GM20431 (cell line): Measurements from ENCODE around the gene AGO3.
"Not testable (repeated sequence)": the region's sequence is repeated elsewhere in the genome, so short reads cannot be mapped to it uniquely, and the experiment has no call there.

Experiments
- in situ Hi-C: fragments of 300-500 bp; cut with MseI, MboI; formaldehyde crosslinking; loops from one replicate; pipeline ENCODE4 v1.15.0; 2020; ENCODE audit warnings: low sequenced_read_pairs; ENCODE audit not compliant: unreplicated experiment

Gene AGO3

GRCh38 chr1:35930593-35931445 lies at the start of gene AGO3:
TSS of gene AGO3 (plus strand) at chr1:35931105. CDS start at chr1:35931427, 322 bp downstream.
- in situ Hi-C loops: no loop called here

GRCh38 chr1:35881850-35882273 lies 49.0 kb upstream of the AGO3 start:
- in situ Hi-C loops: no loop called here

GRCh38 chr1:35882586-35882944 lies 48.3 kb upstream of the AGO3 start:
- in situ Hi-C loops: no loop called here

GRCh38 chr1:35882945-35883634 lies 47.8 kb upstream of the AGO3 start, which contains the start of gene AGO1:
TSS of gene AGO1 (plus strand) at chr1:35883209. CDS start at chr1:35883422, 213 bp downstream.
- in situ Hi-C loops: no loop called here

- in situ Hi-C loops: no loop called here
These were observed 47.2 kb upstream of the AGO3 start for GRCh38 chr1:35883635-35884101.

- in situ Hi-C loops: no loop called here
These were observed 46.0 kb upstream of the AGO3 start for GRCh38 chr1:35884934-35885333.

GRCh38 chr1:35885961-35886558 lies 44.8 kb upstream of the AGO3 start:
- in situ Hi-C loops: no loop called here

GRCh38 chr1:35886577-35887431 lies 44.1 kb upstream of the AGO3 start:
- in situ Hi-C loops: no loop called here

- in situ Hi-C loops: no loop called here
These were observed 43.4 kb upstream of the AGO3 start for GRCh38 chr1:35887508-35887907.

GRCh38 chr1:35888255-35888654 lies 42.6 kb upstream of the AGO3 start:
- in situ Hi-C loops: no loop called here

GRCh38 chr1:35888981-35889380 lies 41.9 kb upstream of the AGO3 start:
- in situ Hi-C loops: not testable (repeated sequence)

GRCh38 chr1:35893051-35893879 lies 37.6 kb upstream of the AGO3 start:
- in situ Hi-C loops: no loop called here

- in situ Hi-C loops: no loop called here
These were observed 36.7 kb upstream of the AGO3 start for GRCh38 chr1:35894183-35894582.

GRCh38 chr1:35894656-35895055 lies 36.2 kb upstream of the AGO3 start:
- in situ Hi-C loops: no loop called here

- in situ Hi-C loops: no loop called here
These were observed 31.0 kb upstream of the AGO3 start for GRCh38 chr1:35899941-35900340.

GRCh38 chr1:35901235-35901634 lies 29.7 kb upstream of the AGO3 start:
- in situ Hi-C loops: no loop called here

GRCh38 chr1:35902671-35903070 lies 28.2 kb upstream of the AGO3 start:
- in situ Hi-C loops: no loop called here

GRCh38 chr1:35914717-35915116 lies 16.2 kb upstream of the AGO3 start:
- in situ Hi-C loops: no loop called here

GRCh38 chr1:35915693-35916092 lies 15.2 kb upstream of the AGO3 start:
- in situ Hi-C loops: no loop called here
